GM12878 (cell line): Measurements from ENCODE around the gene CACNA1H. TPM values are rescaled to one million over a fixed set of nuclear protein-coding genes. Genes with fewer than 3 reads are reported as not detected.

ENCODE experiments used
- ATAC-seq: fragments of 200-7000 bp; cut with Tn5 transposase; 3 replicates; pipeline ENCODE4 v1.9.1; 2020; ENCODE audit warnings: mild to moderate bottlenecking, moderate library complexity
- BruUV-seq: library from RNA; stranded (reverse); fragments of 400-500 nt; replicated peaks from 2 replicates; lab custom pipeline; 2021; lab: Mats Ljungman, UMichigan
- CTCF ChIA-PET: fragments of 300-600 bp; sonication (Branson Sonifier 250); formaldehyde crosslinking; extraction: SDS; loops from one replicate; lab custom pipeline; 2021; ENCODE audit warnings: inconsistent platforms; lab: Yijun Ruan, JAX
- POLR2A ChIA-PET: fragments of 350-600 bp; formaldehyde crosslinking; extraction: SDS; loops from one replicate; lab custom pipeline; 2021; ENCODE audit warnings: inconsistent platforms; lab: Charles Lee
- RAD21 ChIA-PET: fragments of 300-600 bp; sonication (Branson Sonifier 250); formaldehyde crosslinking; loops from one replicate; lab custom pipeline; 2023; ENCODE audit warnings: antibody characterized with exemption; ENCODE audit not compliant: unreplicated experiment; lab: Charles Lee
- SMC1A ChIA-PET: fragments of 300-600 bp; sonication (Branson Sonifier 250); formaldehyde crosslinking; loops from one replicate; lab custom pipeline; 2023; ENCODE audit not compliant: unreplicated experiment, uncharacterized antibody; lab: Charles Lee
- DNase-seq: peaks from one replicate; pipeline ENCODE4 v3.0.0-alpha.2; 2011; ENCODE audit warnings: low read depth, low spot score
- FAIRE-seq: peaks from 3 replicates; lab custom pipeline; 2011; peaks lifted over from hg19 to GRCh38; lab: Jason Lieb, UNC
- H2AFZ ChIP-seq: 2 replicates; pipeline ENCODE4 v1.6.0; 2011; ENCODE audit warnings: low read depth, low read length, control low read depth; ENCODE audit not compliant: control insufficient read depth
- H3K27ac ChIP-seq: 2 replicates; pipeline ENCODE4 v1.5.1; 2011; ENCODE audit warnings: control low read depth; ENCODE audit not compliant: control insufficient read depth, insufficient read depth
- H3K27me3 ChIP-seq, 2 experiments: replicated peaks in 1 of 2; 2 replicates each; pipeline versions ENCODE4 v1.6.0 to v1.6.1; 2011; ENCODE audit warnings: low read length in 1 of 2; ENCODE audit not compliant: control insufficient read depth in 2 of 2, insufficient read depth in 2 of 2
- H3K36me3 ChIP-seq, 2 experiments: 2 replicates each; pipeline ENCODE4 v1.5.1; 2011; ENCODE audit warnings: low read length in 1 of 2; ENCODE audit not compliant: control insufficient read depth in 2 of 2, insufficient read depth in 2 of 2
- H3K4me1 ChIP-seq: 2 replicates; pipeline ENCODE4 v1.6.1; 2011; ENCODE audit warnings: mild to moderate bottlenecking, low read length, moderate library complexity, mixed read lengths; ENCODE audit not compliant: control insufficient read depth, insufficient read depth
- H3K4me2 ChIP-seq: 2 replicates; pipeline ENCODE4 v1.6.0; 2011; ENCODE audit warnings: control low read depth; ENCODE audit not compliant: control insufficient read depth, insufficient read depth
- H3K4me3 ChIP-seq: fragments of 200-600 bp; sonication (generic); 2 replicates; pipeline ENCODE4 v1.5.1; 2016
- H3K79me2 ChIP-seq: 2 replicates; pipeline ENCODE4 v1.6.0; 2011; ENCODE audit warnings: low read length; ENCODE audit not compliant: control insufficient read depth, insufficient read depth
- H3K9ac ChIP-seq: 2 replicates; pipeline ENCODE4 v1.8.0; 2011; ENCODE audit warnings: low read length, control low read depth, mixed read lengths; ENCODE audit not compliant: control insufficient read depth, insufficient read depth
- H3K9me3 ChIP-seq: replicated peaks from 3 replicates; pipeline ENCODE4 v1.5.1; 2011; ENCODE audit warnings: mild to moderate bottlenecking, low read length; ENCODE audit not compliant: control insufficient read depth, insufficient read depth
- H4K20me1 ChIP-seq: 2 replicates; pipeline ENCODE4 v1.6.0; 2011; ENCODE audit not compliant: control insufficient read depth, insufficient read depth
- IRF4 ChIP-seq: IDR thresholded peaks from 2 replicates; pipeline ENCODE4 v1.6.1; 2011; ENCODE audit warnings: low read depth, low read length
- WGBS: methylation state at CpG from one replicate; pipeline ENCODE4 v1.1.6; 2016; ENCODE audit warnings: low lambda C conversion rate; ENCODE audit not compliant: insufficient replicate concordance, insufficient coverage; ENCODE audit errors: missing lambda C conversion rate; 5-methylcytosine and 5-hydroxymethylcytosine counted together
- in situ Hi-C: fragments of 300-500 bp; cut with MboI; formaldehyde crosslinking; loops from 9 replicates; pipeline ENCODE4 v1.14.3; 2018; ENCODE audit warnings: mixed read lengths
- intact Hi-C: fragments of 100-400 bp; cut with micrococcal nuclease; formaldehyde crosslinking; loops from one replicate; pipeline ENCODE4 v1.14.2; 2022; ENCODE audit not compliant: unreplicated experiment
- polyA plus RNA-seq, 11 experiments: library from polyadenylated mRNA; depleted of rRNA in 4 of 11; unstranded in 6 of 11; stranded (reverse) in 5 of 11; fragments of >200 nt; fragmentation: Nextera tagmentation in 4 of 11; fragmentation: Illumina TruSeq in 1 of 11; extraction: Ambion mirVana in 4 of 11; extraction: Trizol in 1 of 11; gene quantifications; 1 replicate in 1 of 11; 2 replicates in 10 of 11; pipeline versions ENCODE4 v1.2.1 to v1.2.3, GENCODE V29; 2011 to 2016; ENCODE audit warnings: inconsistent platforms in 2 of 11, missing spikeins in 2 of 11, low read depth in 1 of 11
- total RNA-seq, 4 experiments: library from RNA; depleted of rRNA in 3 of 4; stranded (reverse); fragments of >200 nt in 3 of 4; fragmentation: Illumina TruSeq in 1 of 4; extraction: Trizol in 1 of 4; gene quantifications; 2 replicates each; pipeline versions ENCODE4 v1.2.1 to v1.2.3, GENCODE V29; 2013 to 2021
- TF ChIP-seq, protein P1 (sequence below): fragments of 450-650 bp; IDR thresholded peaks from 2 replicates; pipeline ENCODE4 v1.6.1; 2016; ENCODE audit warnings: mild to moderate bottlenecking, moderate library complexity, borderline replicate concordance
- TF ChIP-seq, protein P2 (sequence below): fragments of 450-650 bp; formaldehyde crosslinking; IDR thresholded peaks from 2 replicates; pipeline ENCODE4 v1.4.0; 2022; ENCODE audit warnings: mild to moderate bottlenecking, moderate library complexity
- TF ChIP-seq, protein P3 (sequence below): IDR thresholded peaks from 2 replicates; pipeline ENCODE4 v1.6.1; 2011; ENCODE audit warnings: borderline replicate concordance, low read depth, mild to moderate bottlenecking, moderate library complexity, low read length; ENCODE audit not compliant: insufficient read depth, poor library complexity, severe bottlenecking
- TF ChIP-seq, protein P4 (sequence below): fragments of 450-650 bp; formaldehyde crosslinking; IDR thresholded peaks from 2 replicates; pipeline ENCODE4 v1.4.0; 2020; ENCODE audit warnings: mild to moderate bottlenecking, moderate library complexity
- TF ChIP-seq, protein P5 (sequence below): fragments of 450-650 bp; IDR thresholded peaks from 2 replicates; pipeline ENCODE4 v1.6.1; 2016; ENCODE audit warnings: mild to moderate bottlenecking

The CACNA1H gene
- total and polyA plus RNA-seq, 10 of the 15 experiments (the other 5 are each of a cell fraction or from before 2014, with no cell fraction given), result 0.03 to 0.54 TPM; not detected in 8

DNA sequence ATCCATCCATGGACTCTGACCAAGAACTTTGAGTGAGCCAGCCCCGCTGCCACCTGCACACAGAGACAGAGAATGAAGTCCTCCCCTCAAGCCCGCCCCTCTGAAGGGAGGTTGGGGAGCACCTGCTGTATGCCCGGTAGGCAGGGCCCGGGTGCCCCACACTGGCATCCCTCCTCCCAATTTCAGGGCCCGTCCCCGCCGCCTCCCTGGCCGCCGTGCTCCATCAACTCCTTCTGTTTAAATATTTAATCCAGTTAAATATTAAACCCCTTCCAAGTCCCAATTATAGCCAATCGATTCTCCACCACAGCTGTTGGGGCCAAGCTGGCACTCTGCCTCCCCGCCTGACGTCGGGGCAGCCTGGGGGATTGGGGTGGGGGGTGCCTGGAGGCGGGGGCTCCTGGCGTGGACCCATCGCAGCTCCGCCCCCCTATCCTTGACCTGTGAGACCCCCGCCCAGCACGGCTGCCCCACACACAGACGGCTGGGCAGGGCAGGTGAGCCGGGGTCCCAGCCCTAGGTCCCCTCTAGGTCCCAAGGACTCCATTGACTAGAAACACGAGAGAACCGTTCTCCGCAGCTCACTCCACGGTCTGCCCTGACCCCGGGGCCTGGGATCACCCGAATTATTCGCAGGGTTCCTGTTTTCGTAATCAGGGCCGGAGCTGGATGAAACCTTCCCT, 18.0 kb upstream of the CACNA1H start (continued):
- TF ChIP-seq, protein P1, sequence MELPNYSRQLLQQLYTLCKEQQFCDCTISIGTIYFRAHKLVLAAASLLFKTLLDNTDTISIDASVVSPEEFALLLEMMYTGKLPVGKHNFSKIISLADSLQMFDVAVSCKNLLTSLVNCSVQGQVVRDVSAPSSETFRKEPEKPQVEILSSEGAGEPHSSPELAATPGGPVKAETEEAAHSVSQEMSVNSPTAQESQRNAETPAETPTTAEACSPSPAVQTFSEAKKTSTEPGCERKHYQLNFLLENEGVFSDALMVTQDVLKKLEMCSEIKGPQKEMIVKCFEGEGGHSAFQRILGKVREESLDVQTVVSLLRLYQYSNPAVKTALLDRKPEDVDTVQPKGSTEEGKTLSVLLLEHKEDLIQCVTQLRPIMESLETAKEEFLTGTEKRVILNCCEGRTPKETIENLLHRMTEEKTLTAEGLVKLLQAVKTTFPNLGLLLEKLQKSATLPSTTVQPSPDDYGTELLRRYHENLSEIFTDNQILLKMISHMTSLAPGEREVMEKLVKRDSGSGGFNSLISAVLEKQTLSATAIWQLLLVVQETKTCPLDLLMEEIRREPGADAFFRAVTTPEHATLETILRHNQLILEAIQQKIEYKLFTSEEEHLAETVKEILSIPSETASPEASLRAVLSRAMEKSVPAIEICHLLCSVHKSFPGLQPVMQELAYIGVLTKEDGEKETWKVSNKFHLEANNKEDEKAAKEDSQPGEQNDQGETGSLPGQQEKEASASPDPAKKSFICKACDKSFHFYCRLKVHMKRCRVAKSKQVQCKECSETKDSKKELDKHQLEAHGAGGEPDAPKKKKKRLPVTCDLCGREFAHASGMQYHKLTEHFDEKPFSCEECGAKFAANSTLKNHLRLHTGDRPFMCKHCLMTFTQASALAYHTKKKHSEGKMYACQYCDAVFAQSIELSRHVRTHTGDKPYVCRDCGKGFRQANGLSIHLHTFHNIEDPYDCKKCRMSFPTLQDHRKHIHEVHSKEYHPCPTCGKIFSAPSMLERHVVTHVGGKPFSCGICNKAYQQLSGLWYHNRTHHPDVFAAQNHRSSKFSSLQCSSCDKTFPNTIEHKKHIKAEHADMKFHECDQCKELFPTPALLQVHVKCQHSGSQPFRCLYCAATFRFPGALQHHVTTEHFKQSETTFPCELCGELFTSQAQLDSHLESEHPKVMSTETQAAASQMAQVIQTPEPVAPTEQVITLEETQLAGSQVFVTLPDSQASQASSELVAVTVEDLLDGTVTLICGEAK, result no peak
- TF ChIP-seq, protein P2, sequence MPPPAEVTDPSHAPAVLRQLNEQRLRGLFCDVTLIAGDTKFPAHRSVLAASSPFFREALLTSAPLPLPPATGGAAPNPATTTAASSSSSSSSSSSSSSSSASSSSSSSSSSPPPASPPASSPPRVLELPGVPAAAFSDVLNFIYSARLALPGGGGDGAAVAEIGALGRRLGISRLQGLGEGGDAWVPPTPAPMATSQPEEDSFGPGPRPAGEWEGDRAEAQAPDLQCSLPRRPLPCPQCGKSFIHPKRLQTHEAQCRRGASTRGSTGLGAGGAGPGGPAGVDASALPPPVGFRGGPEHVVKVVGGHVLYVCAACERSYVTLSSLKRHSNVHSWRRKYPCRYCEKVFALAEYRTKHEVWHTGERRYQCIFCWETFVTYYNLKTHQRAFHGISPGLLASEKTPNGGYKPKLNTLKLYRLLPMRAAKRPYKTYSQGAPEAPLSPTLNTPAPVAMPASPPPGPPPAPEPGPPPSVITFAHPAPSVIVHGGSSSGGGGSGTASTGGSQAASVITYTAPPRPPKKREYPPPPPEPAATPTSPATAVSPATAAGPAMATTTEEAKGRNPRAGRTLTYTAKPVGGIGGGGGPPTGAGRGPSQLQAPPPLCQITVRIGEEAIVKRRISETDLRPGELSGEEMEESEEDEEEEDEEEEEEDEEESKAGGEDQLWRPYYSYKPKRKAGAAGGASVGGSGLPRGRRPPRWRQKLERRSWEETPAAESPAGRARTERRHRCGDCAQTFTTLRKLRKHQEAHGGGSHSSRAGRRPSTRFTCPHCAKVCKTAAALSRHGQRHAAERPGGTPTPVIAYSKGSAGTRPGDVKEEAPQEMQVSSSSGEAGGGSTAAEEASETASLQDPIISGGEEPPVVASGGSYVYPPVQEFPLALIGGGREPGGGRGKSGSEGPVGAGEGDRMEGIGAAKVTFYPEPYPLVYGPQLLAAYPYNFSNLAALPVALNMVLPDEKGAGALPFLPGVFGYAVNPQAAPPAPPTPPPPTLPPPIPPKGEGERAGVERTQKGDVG, result no peak

DNA sequence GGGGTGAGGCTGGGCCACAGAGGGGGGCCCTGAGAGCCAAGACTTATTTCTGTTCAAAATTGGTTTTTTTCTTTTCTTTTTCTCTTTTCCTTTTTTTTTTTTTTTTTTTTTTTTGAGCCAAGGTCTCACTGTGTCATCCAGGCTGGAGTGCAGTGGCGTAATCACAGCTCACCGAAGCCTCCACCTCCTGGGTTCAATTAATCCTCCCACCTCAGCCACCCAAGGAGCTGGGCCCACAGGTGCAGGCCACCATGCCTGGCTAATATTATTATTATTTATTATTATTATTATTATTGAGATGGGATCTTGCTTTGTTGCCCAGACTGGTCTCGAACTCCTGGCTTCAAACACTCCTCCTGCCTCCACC, 17.5 kb upstream of the CACNA1H start:
- H3K4me3 ChIP-seq, result no peak overlapping the region
- no peaks in the 10 kb centered on the region for H3K79me2 ChIP-seq
- H3K4me1 ChIP-seq, result no peaks in the 10 kb centered on the region
- no peaks in the 10 kb centered on the region for H3K36me3 ChIP-seq
- intact Hi-C loops, result no loop called here
- H3K27me3 ChIP-seq, result no peaks in the 10 kb centered on the region
- H4K20me1 ChIP-seq, result no peaks in the 10 kb centered on the region
- H2AFZ ChIP-seq, result no peak overlapping the region
- POLR2A ChIA-PET, result interaction anchor here (0.6 kb wide), 1 partner anchor 806 kb away, joined by 6 read pairs; no protein-coding TSS in a partner anchor
- in situ Hi-C loops, result no loop called here
- RAD21 ChIA-PET, result no interaction called here
- H3K9me3 ChIP-seq, result no peaks in the 10 kb centered on the region
- BruUV-seq, result no TSS peak
- CTCF ChIA-PET, result no interaction called here
- no peak overlapping the region for H3K27ac ChIP-seq
- no peak for FAIRE-seq
- no peak overlapping the region for H3K4me2 ChIP-seq
- no peak for ATAC-seq
- SMC1A ChIA-PET, result no interaction called here
- DNase-seq, result no peak
- 6% methylated on average over 3 of the region's 3 CpGs for WGBS
- no peak overlapping the region for H3K9ac ChIP-seq
- no peak for TF ChIP-seq IRF4
- TF ChIP-seq, protein P3, sequence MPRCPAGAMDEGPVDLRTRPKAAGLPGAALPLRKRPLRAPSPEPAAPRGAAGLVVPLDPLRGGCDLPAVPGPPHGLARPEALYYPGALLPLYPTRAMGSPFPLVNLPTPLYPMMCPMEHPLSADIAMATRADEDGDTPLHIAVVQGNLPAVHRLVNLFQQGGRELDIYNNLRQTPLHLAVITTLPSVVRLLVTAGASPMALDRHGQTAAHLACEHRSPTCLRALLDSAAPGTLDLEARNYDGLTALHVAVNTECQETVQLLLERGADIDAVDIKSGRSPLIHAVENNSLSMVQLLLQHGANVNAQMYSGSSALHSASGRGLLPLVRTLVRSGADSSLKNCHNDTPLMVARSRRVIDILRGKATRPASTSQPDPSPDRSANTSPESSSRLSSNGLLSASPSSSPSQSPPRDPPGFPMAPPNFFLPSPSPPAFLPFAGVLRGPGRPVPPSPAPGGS, result no peak
- TF ChIP-seq, protein P4, sequence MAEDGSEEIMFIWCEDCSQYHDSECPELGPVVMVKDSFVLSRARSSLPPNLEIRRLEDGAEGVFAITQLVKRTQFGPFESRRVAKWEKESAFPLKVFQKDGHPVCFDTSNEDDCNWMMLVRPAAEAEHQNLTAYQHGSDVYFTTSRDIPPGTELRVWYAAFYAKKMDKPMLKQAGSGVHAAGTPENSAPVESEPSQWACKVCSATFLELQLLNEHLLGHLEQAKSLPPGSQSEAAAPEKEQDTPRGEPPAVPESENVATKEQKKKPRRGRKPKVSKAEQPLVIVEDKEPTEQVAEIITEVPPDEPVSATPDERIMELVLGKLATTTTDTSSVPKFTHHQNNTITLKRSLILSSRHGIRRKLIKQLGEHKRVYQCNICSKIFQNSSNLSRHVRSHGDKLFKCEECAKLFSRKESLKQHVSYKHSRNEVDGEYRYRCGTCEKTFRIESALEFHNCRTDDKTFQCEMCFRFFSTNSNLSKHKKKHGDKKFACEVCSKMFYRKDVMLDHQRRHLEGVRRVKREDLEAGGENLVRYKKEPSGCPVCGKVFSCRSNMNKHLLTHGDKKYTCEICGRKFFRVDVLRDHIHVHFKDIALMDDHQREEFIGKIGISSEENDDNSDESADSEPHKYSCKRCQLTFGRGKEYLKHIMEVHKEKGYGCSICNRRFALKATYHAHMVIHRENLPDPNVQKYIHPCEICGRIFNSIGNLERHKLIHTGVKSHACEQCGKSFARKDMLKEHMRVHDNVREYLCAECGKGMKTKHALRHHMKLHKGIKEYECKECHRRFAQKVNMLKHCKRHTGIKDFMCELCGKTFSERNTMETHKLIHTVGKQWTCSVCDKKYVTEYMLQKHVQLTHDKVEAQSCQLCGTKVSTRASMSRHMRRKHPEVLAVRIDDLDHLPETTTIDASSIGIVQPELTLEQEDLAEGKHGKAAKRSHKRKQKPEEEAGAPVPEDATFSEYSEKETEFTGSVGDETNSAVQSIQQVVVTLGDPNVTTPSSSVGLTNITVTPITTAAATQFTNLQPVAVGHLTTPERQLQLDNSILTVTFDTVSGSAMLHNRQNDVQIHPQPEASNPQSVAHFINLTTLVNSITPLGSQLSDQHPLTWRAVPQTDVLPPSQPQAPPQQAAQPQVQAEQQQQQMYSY (CRISPR knock-in tag), result no peak
- TF ChIP-seq, protein P5, sequence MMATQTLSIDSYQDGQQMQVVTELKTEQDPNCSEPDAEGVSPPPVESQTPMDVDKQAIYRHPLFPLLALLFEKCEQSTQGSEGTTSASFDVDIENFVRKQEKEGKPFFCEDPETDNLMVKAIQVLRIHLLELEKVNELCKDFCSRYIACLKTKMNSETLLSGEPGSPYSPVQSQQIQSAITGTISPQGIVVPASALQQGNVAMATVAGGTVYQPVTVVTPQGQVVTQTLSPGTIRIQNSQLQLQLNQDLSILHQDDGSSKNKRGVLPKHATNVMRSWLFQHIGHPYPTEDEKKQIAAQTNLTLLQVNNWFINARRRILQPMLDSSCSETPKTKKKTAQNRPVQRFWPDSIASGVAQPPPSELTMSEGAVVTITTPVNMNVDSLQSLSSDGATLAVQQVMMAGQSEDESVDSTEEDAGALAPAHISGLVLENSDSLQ, result no peak
